Daoy (cell line): ENCODE data around the gene CDHR4. TPM values are rescaled to one million over a fixed set of nuclear protein-coding genes. Genes with fewer than 3 reads are reported as not detected.

Experiments used
- total RNA-seq: library from RNA; depleted of rRNA; stranded (reverse); fragments of >200 nt; shearing (Covaris generic); gene quantifications from 2 replicates; pipeline ENCODE4 v1.2.3, GENCODE V29; 2014; rRNA removed

Gene CDHR4
- total RNA-seq, 1 experiment from 2014 or later: not detected

Other genes with a start within 250 kb of the CDHR4 start
- 0.18 and 0.29 TPM in 2 replicates for gene BSN, start 245.4 kb downstream of the CDHR4 start, total RNA-seq
- gene APEH, start 125.5 kb downstream of the CDHR4 start, total RNA-seq: 59.1 and 64.5 TPM in 2 replicates
- 0.63 and 3.2 TPM in 2 replicates for gene MST1, start 110.4 kb downstream of the CDHR4 start, total RNA-seq
- 16.6 and 17.1 TPM in 2 replicates for gene RNF123, start 110.3 kb downstream of the CDHR4 start, total RNA-seq
- gene AMIGO3, start 80.2 kb downstream of the CDHR4 start, total RNA-seq: 0.63 and 1.6 TPM in 2 replicates
- 30.8 and 42.0 TPM in 2 replicates for gene GMPPB, start 75.9 kb downstream of the CDHR4 start, total RNA-seq
- 12.6 and 17.7 TPM in 2 replicates for gene IP6K1, start 13.3 kb downstream of the CDHR4 start, total RNA-seq
- not detected in 2 replicates for gene INKA1, start 3.4 kb upstream of the CDHR4 start, total RNA-seq
- gene UBA7, start 14.1 kb upstream of the CDHR4 start, total RNA-seq: 5.1 and 6.8 TPM in 2 replicates
- gene TRAIP, start 56.7 kb upstream of the CDHR4 start, total RNA-seq: 6.6 and 10.4 TPM in 2 replicates
- gene CAMKV, start 70.0 kb upstream of the CDHR4 start, total RNA-seq: 0.34 TPM in 1 of 2 replicates, not detected in the other
- not detected in 2 replicates for gene MST1R, start 104.0 kb upstream of the CDHR4 start, total RNA-seq
- gene MON1A, start 129.9 kb upstream of the CDHR4 start, total RNA-seq: 7.9 and 14.1 TPM in 2 replicates
- gene RBM6, start 140.3 kb upstream of the CDHR4 start, total RNA-seq: 41.7 and 68.2 TPM in 2 replicates